HG02588 (cell line): ENCODE results near the gene CHST9.
"Not testable (repeated sequence)": the region's sequence is repeated elsewhere in the genome, so short reads cannot be mapped to it uniquely, and the experiment has no call there.

Source experiments
- ATAC-seq: cut with Tn5 transposase; IDR thresholded peaks from one replicate; pipeline ENCODE4 v1.9.1; 2021; ENCODE audit warnings: mild to moderate bottlenecking, moderate library complexity; ENCODE audit not compliant: unreplicated experiment

Gene CHST9

GRCh38 chr18:27175245-27175644 is 9.9 kb downstream of the CHST9 start:
- ATAC-seq: no peak

GRCh38 chr18:27171993-27172392 is 13.1 kb downstream of the CHST9 start:
- no peak for ATAC-seq

GRCh38 chr18:27165412-27165811 is 19.7 kb downstream of the CHST9 start:
- no peak for ATAC-seq

- no peak for ATAC-seq
Observed at GRCh38 chr18:27164905-27165304, 20.2 kb downstream of the CHST9 start.

- ATAC-seq: not testable (repeated sequence)
Observed at GRCh38 chr18:27163197-27163716, 21.9 kb downstream of the CHST9 start.

- ATAC-seq: not testable (repeated sequence)
Observed at GRCh38 chr18:27149240-27149639, 35.9 kb downstream of the CHST9 start.

- no peak for ATAC-seq
Observed at GRCh38 chr18:27144672-27145071, 40.4 kb downstream of the CHST9 start.

- no peak for ATAC-seq
Observed at GRCh38 chr18:27143580-27144287, 41.4 kb downstream of the CHST9 start.

GRCh38 chr18:27142891-27143290 is 42.2 kb downstream of the CHST9 start:
- ATAC-seq: no peak

- no peak for ATAC-seq
Observed at GRCh38 chr18:27141876-27142275, 43.2 kb downstream of the CHST9 start.

- ATAC-seq: no peak
Observed at GRCh38 chr18:27138079-27138478, 47.0 kb downstream of the CHST9 start.

- no peak for ATAC-seq
Observed at GRCh38 chr18:27136208-27136535, 48.9 kb downstream of the CHST9 start.

GRCh38 chr18:27135504-27136207 is 49.5 kb downstream of the CHST9 start:
- no peak for ATAC-seq

- no peak for ATAC-seq
Observed at GRCh38 chr18:27130065-27130630, 55.0 kb downstream of the CHST9 start.

GRCh38 chr18:27124196-27124595 is 60.9 kb downstream of the CHST9 start:
- ATAC-seq: no peak

- ATAC-seq: no peak
Observed at GRCh38 chr18:27121108-27121507, 64.0 kb downstream of the CHST9 start.

- no peak for ATAC-seq
Observed at GRCh38 chr18:27120246-27120645, 64.9 kb downstream of the CHST9 start.

- ATAC-seq: no peak
Observed at GRCh38 chr18:27118973-27119372, 66.1 kb downstream of the CHST9 start.

GRCh38 chr18:27114842-27115241 is 70.3 kb downstream of the CHST9 start:
- no peak for ATAC-seq

- no peak for ATAC-seq
Observed at GRCh38 chr18:27113358-27113757, 71.8 kb downstream of the CHST9 start.

- ATAC-seq: no peak
Observed at GRCh38 chr18:27110319-27110718, 74.8 kb downstream of the CHST9 start.

- ATAC-seq: no peak
Observed at GRCh38 chr18:27109451-27109850, 75.7 kb downstream of the CHST9 start.
